ENCODE results near the gene WARS2.

Gene WARS2

GRCh38 chr1:119007670-119008482, 132.6 kb downstream of the WARS2 start:
- H3K4me3 ChIP-seq (ENCODE audit: low read depth, low read length) = peak overlapping the region; percentile 45
- CTCF ChIA-PET = interaction anchor here (0.6 to 1.9 kb wide), 19 partner anchors 8 to 861 kb away, joined by 3 to 13 read pairs (median 4); no protein-coding TSS in a partner anchor

GRCh38 chr1:119007339-119007669, 133.1 kb downstream of the WARS2 start:
- ChIA-PET POLR2A (no interaction called here), CTCF (interaction anchor here (1.1 to 1.8 kb wide), 4 partner anchors 13 to 41 kb away, joined by 3 to 13 read pairs (median 6); no protein-coding TSS in a partner anchor)
- H3K4me3 ChIP-seq (ENCODE audit: low read depth, low read length) = no peak overlapping the region
- DNase-seq (ENCODE audit: low read depth, low spot score) = no peak
- TF ChIP-seq, protein P1, sequence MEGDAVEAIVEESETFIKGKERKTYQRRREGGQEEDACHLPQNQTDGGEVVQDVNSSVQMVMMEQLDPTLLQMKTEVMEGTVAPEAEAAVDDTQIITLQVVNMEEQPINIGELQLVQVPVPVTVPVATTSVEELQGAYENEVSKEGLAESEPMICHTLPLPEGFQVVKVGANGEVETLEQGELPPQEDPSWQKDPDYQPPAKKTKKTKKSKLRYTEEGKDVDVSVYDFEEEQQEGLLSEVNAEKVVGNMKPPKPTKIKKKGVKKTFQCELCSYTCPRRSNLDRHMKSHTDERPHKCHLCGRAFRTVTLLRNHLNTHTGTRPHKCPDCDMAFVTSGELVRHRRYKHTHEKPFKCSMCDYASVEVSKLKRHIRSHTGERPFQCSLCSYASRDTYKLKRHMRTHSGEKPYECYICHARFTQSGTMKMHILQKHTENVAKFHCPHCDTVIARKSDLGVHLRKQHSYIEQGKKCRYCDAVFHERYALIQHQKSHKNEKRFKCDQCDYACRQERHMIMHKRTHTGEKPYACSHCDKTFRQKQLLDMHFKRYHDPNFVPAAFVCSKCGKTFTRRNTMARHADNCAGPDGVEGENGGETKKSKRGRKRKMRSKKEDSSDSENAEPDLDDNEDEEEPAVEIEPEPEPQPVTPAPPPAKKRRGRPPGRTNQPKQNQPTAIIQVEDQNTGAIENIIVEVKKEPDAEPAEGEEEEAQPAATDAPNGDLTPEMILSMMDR (IDR thresholded peaks at IDR 0.05; ENCODE audit: insufficient read depth, low read length, missing control alignments) = no peak

More at GRCh38 chr1:119007670-119008482, 132.6 kb downstream of the WARS2 start:
- TF ChIP-seq, protein P1 (IDR thresholded peaks at IDR 0.05; ENCODE audit: insufficient read depth, low read length, missing control alignments) = no peak
- DNase-seq (ENCODE audit: low read depth, low spot score) = no peak
- POLR2A ChIA-PET = interaction anchor here (0.6 to 1.4 kb wide), 2 partner anchors 21 to 133 kb away, joined by 3 read pairs; partner anchors contain the start of gene WARS2

GRCh38 chr1:119006406-119007279, 133.8 kb downstream of the WARS2 start:
- no peak for DNase-seq (ENCODE audit: low read depth, low spot score)
- POLR2A ChIA-PET = no interaction called here
- TF ChIP-seq, protein P1 (IDR thresholded peaks at IDR 0.05; ENCODE audit: insufficient read depth, low read length, missing control alignments) = no peak
- H3K4me3 ChIP-seq (ENCODE audit: low read depth, low read length) = no peak overlapping the region; the same call in 1 of the 2 replicates
- CTCF ChIA-PET = interaction anchor here (1.1 kb wide), 1 partner anchor 34 kb away, joined by 3 read pairs; no protein-coding TSS in a partner anchor

GRCh38 chr1:119005724-119006405, 134.6 kb downstream of the WARS2 start:
- TF ChIP-seq, protein P1 (IDR thresholded peaks at IDR 0.05; ENCODE audit: insufficient read depth, low read length, missing control alignments) = no peak
- no peak for DNase-seq (ENCODE audit: low read depth, low spot score)
- ChIA-PET POLR2A (no interaction called here), CTCF (interaction anchor here (1.1 kb wide), 1 partner anchor 35 kb away, joined by 3 read pairs; no protein-coding TSS in a partner anchor)
- H3K4me3 ChIP-seq (ENCODE audit: low read depth, low read length) = no peak overlapping the region

DNA sequence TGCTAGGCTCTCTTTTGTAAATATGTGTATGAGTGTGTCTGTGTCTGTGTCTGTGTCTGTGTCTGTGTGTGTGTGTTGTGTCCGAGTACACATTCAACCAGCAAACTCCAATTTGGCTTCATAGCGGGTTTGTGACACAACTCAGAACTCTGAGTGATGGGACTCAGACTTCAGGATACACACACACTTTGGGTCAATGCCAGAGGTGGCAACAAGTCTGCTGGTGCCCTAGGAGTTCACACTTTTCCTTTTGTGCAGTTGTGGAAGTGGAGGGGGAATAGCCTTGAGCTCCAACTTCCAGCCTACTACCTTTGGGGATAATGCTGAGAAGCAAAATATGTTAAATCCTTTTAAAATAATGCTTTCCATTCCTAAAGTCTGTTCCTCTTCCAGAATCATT, 135.7 kb downstream of the WARS2 start:
- DNase-seq (ENCODE audit: low read depth, low spot score) = no peak
- CTCF ChIA-PET = no interaction called here
- POLR2A ChIA-PET = no interaction called here
- H3K4me3 ChIP-seq (ENCODE audit: low read depth, low read length) = no peak overlapping the region
- TF ChIP-seq, protein P1 (IDR thresholded peaks at IDR 0.05; ENCODE audit: insufficient read depth, low read length, missing control alignments) = no peak
